ENCODE measurements around the gene SLC19A2.
"Not testable (repeated sequence)": the region's sequence is repeated elsewhere in the genome, so short reads cannot be mapped to it uniquely, and the experiment has no call there.

Gene SLC19A2

GRCh38 chr1:169485431-169486280 is at the start of gene SLC19A2:
Gene SLC19A2 (minus strand): TSS chr1:169485944. CDS start chr1:169485766, 178 bp downstream.
- peak; percentile 37; the same call in 1 of the 2 replicates for TF ChIP-seq CTCF (IDR thresholded peaks at IDR 0.05; ENCODE audit: borderline replicate concordance, insufficient read depth, low read depth, low read length)
- peak within 1 kb of the TSS; percentile 77 for H3K4me3 ChIP-seq (ENCODE audit: low read depth, low read length)

GRCh38 chr1:169534653-169535052 is 48.9 kb upstream of the SLC19A2 start:
- H3K4me3 ChIP-seq (ENCODE audit: low read depth, low read length), result no peak overlapping the region
- TF ChIP-seq CTCF (IDR thresholded peaks at IDR 0.05; ENCODE audit: borderline replicate concordance, insufficient read depth, low read depth, low read length), result no peak

GRCh38 chr1:169533528-169534190 is 47.9 kb upstream of the SLC19A2 start:
- H3K4me3 ChIP-seq (ENCODE audit: low read depth, low read length), result not testable (repeated sequence)

GRCh38 chr1:169530448-169530847 is 44.7 kb upstream of the SLC19A2 start:
- TF ChIP-seq CTCF (IDR thresholded peaks at IDR 0.05; ENCODE audit: borderline replicate concordance, insufficient read depth, low read depth, low read length), result no peak
- no peak overlapping the region for H3K4me3 ChIP-seq (ENCODE audit: low read depth, low read length)

- no peak overlapping the region for H3K4me3 ChIP-seq (ENCODE audit: low read depth, low read length)
- TF ChIP-seq CTCF (IDR thresholded peaks at IDR 0.05; ENCODE audit: borderline replicate concordance, insufficient read depth, low read depth, low read length), result no peak
These were observed 43.4 kb upstream of the SLC19A2 start for GRCh38 chr1:169529068-169529642.

- TF ChIP-seq CTCF (IDR thresholded peaks at IDR 0.05; ENCODE audit: borderline replicate concordance, insufficient read depth, low read depth, low read length), result no peak
- no peak overlapping the region for H3K4me3 ChIP-seq (ENCODE audit: low read depth, low read length)
These were observed 42.7 kb upstream of the SLC19A2 start for GRCh38 chr1:169528215-169529067.
